SK-N-SH treated with all-trans-retinoic acid at 6 μM for 48 hours (cell line): ENCODE data around the gene GRAP2.

ENCODE experiments used
- BACH2 ChIP-seq: fragments of 250-450 bp; sonication (Bioruptor Pico); IDR thresholded peaks from 2 replicates; pipeline ENCODE4 v1.9.0; 2021; ENCODE audit warnings: mild to moderate bottlenecking, borderline replicate concordance
- ESRRG ChIP-seq: fragments of 250-450 bp; sonication (Bioruptor Pico); IDR thresholded peaks from 2 replicates; pipeline ENCODE4 v1.6.1; 2021; ENCODE audit warnings: mild to moderate bottlenecking
- PATZ1 ChIP-seq: fragments of 250-450 bp; sonication (Bioruptor Pico); IDR thresholded peaks from 2 replicates; pipeline ENCODE4 v1.8.0; 2020; ENCODE audit warnings: mild to moderate bottlenecking, moderate library complexity, borderline replicate concordance
- PPARA ChIP-seq: fragments of 250-450 bp; sonication (Bioruptor Pico); IDR thresholded peaks from 2 replicates; pipeline ENCODE4 v1.5.0; 2020; ENCODE audit warnings: mild to moderate bottlenecking, borderline replicate concordance
- RARB ChIP-seq: fragments of 250-450 bp; sonication (Bioruptor Pico); IDR thresholded peaks from 2 replicates; pipeline ENCODE4 v1.8.0; 2021; ENCODE audit warnings: mild to moderate bottlenecking, moderate library complexity
- TOX ChIP-seq: fragments of 250-450 bp; sonication (Bioruptor Pico); IDR thresholded peaks from 2 replicates; pipeline ENCODE4 v1.8.0; 2021; ENCODE audit warnings: mild to moderate bottlenecking, moderate library complexity, borderline replicate concordance
- ZC3H10 ChIP-seq: fragments of 250-450 bp; sonication (Bioruptor Pico); IDR thresholded peaks from 2 replicates; pipeline ENCODE4 v1.5.1; 2021; ENCODE audit warnings: mild to moderate bottlenecking, moderate library complexity
- ZFP3 ChIP-seq: fragments of 250-450 bp; sonication (Bioruptor Pico); IDR thresholded peaks from 2 replicates; pipeline ENCODE4 v1.5.0; 2020; ENCODE audit warnings: mild to moderate bottlenecking, moderate library complexity
- ZFP30 ChIP-seq: fragments of 450-650 bp; formaldehyde crosslinking; IDR thresholded peaks from 2 replicates; pipeline ENCODE4 v1.5.0; 2022; ENCODE audit warnings: mild to moderate bottlenecking, moderate library complexity
- ZNF565 ChIP-seq: fragments of 450-650 bp; formaldehyde crosslinking; conservative IDR thresholded peaks from 2 replicates; pipeline ENCODE4 v1.5.0; 2020; ENCODE audit warnings: low read depth, mild to moderate bottlenecking, moderate library complexity
- TF ChIP-seq, protein P1 (sequence below): fragments of 250-450 bp; sonication (Bioruptor Pico); IDR thresholded peaks from 2 replicates; pipeline ENCODE4 v1.5.0; 2020; ENCODE audit warnings: mild to moderate bottlenecking, moderate library complexity

- TF ChIP-seq ESRRG (CRISPR knock-in tag) (no peak), ZC3H10 (CRISPR knock-in tag) (no peak), PATZ1 (no peak), PPARA (no peak), ZFP3 (CRISPR knock-in tag) (no peak), BACH2 (CRISPR knock-in tag) (no peak), TOX (CRISPR knock-in tag) (no peak), RARB (CRISPR knock-in tag) (no peak), ZNF565 (no peak), ZFP30 (no peak)
- TF ChIP-seq, protein P1, sequence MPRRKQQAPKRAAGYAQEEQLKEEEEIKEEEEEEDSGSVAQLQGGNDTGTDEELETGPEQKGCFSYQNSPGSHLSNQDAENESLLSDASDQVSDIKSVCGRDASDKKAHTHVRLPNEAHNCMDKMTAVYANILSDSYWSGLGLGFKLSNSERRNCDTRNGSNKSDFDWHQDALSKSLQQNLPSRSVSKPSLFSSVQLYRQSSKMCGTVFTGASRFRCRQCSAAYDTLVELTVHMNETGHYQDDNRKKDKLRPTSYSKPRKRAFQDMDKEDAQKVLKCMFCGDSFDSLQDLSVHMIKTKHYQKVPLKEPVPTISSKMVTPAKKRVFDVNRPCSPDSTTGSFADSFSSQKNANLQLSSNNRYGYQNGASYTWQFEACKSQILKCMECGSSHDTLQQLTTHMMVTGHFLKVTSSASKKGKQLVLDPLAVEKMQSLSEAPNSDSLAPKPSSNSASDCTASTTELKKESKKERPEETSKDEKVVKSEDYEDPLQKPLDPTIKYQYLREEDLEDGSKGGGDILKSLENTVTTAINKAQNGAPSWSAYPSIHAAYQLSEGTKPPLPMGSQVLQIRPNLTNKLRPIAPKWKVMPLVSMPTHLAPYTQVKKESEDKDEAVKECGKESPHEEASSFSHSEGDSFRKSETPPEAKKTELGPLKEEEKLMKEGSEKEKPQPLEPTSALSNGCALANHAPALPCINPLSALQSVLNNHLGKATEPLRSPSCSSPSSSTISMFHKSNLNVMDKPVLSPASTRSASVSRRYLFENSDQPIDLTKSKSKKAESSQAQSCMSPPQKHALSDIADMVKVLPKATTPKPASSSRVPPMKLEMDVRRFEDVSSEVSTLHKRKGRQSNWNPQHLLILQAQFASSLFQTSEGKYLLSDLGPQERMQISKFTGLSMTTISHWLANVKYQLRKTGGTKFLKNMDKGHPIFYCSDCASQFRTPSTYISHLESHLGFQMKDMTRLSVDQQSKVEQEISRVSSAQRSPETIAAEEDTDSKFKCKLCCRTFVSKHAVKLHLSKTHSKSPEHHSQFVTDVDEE: no peak
These were observed 25.2 kb downstream of the GRAP2 start for GRCh38 chr22:39925909-39926679.
